HS-5 (cell line): ENCODE data around the gene C1orf56.
"Not testable (repeated sequence)": the region's sequence is repeated elsewhere in the genome, so short reads cannot be mapped to it uniquely, and the experiment has no call there.

ENCODE experiments used
- DNase-seq: peaks from one replicate; pipeline ENCODE4 v3.0.0-alpha.2; 2012; ENCODE audit warnings: low read depth

Gene C1orf56

DNA sequence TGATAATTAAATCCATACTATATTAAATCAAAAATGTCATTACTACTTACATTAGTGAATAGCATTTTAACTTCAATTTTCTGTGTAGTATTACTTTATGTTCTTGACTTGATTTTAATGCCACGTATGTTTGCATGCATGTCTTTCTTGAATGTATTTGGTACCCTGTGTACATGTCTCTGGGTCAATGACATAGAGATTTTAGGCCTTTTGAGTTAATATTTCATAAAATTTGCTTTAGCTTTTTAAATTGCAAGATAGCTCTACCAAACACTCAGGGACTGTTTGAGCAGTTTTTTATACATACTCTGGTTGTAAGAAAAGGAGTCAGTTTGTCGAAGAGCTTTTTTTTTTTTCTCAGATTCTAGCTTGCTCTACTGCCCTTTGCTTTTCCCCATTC lies 14.2 kb downstream of the C1orf56 start:
- no peak for DNase-seq

DNA sequence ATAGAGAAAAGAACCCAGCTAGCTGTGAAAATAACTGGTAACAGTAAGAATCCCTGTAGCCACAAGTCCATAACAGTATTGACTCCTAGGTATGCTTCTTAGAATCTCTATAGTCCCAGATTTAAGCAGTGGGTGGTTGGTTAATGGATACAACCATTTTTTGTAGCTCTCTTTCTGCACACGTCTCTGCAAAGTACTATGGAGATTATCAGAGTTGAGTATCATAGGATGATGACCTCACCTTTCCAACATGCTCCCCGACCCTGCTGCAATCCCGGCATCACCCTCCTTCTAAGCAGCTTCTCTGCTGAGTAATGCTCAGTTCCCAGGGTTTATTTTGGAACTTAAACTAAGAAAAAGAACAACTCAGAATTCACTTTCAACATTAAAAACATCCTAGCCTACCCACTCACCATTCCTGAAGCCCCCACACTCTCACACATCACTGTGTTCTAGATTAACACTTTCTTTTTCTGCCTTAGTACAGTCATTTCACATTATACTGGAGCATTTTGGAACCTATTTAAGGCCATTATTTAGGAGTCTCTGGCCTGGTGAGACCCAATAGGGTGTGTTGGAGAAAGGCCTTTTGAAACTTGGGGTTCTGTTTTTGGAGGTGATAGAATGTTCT lies 15.3 kb downstream of the C1orf56 start:
- DNase-seq = no peak

DNA sequence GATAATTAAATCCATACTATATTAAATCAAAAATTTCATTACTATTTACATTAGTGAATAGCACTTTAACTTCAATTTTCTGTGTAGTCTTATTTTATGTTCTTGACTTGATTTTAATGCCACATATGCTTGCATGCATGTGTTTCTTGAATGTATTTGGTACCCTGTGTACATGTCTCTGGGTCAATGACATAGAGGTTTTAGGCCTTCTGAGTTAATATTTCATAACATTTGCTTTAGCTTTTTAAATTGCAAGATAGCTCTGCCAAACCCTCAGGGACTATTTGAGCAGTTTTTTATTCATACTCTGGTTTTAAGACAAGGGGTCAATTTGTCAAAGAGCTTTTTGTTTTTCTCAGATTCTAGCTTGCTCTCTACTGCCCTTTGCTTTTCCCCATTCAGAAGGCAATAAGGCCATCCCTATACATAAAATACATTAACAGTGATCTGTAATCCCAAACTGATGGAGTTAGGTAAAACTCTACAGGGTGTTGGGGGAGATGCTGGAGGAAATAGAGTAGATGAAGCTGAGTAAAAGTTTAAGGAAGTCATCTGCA lies 17.6 kb downstream of the C1orf56 start:
- no peak for DNase-seq

DNA sequence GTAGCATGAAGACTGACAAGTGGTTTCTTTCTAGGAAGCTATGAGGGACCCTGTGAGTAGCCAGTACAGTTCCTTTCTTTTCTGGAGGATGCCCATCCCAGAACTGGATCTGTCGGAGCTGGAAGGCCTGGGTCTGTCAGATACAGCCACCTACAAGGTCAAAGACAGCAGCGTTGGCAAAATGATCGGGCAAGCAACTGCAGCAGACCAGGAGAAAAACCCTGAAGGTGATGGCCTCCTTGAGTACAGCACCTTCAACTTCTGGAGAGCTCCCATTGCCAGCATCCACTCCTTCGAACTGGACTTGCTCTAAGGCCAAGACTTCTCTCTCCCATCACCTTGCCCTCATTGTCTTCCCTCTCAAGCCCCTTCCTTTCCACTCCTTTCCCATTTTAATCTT lies 19.6 kb downstream of the C1orf56 start:
- no peak for DNase-seq

DNA sequence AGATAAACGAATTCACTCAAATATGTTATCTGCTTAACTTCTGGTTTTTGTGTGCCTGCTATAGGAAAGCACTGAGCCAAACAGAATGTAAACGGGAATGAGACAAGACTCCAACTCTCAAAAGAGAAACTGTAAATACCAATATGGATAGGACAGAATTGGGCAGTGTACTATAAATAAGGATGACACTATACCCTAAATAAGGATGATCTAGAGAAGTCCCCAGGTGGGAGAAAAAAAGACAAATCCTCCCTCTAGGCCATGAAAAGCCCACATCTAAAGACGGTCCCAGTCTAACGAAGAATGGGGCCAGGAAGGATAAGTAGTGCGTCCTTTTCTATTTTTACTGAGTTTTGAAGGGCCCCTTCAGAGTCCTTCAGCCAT lies 21.5 kb downstream of the C1orf56 start:
- DNase-seq = no peak

DNA sequence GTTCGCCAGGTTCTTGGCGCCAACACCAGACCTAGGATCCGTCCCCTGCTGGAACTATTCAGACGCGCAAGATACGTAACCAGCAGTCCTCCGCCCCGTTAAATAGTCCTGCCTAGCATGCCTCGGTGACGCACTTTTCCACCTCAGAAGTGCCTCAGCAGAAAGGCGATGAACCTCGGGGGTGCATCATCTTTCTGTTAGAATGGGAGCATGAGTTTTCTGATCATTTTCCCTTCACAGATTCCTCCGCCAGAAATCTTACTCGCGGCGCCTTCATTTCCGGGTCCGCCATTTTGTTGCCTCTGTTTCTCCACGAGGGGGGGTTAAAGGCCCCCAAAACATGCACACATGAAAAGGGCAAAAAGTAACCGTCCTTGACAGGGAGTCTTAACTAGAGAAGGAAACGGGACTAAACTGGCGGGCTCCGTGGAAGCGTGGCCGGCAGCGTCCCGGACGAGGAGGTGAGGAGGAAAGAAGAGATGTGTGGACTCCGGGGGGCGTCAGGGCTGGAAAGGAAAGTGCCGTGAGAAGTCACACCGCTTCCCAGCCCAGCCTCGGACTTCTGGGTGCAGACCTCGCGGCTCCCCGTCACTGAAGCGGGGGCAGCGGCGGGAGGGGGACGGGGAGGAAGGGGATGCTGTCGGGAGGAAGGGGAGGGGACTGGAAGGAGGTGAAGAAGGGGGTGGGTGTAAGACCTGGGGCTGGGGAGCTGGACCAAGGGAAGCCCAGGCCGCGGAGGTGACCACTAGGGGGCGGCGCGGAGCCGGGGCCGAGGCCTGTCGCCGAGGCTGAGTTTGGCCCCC lies 23.1 kb downstream of the C1orf56 start, which contains the start of gene GABPB2:
GABPB2 (plus strand) TSS at position 288 of the 803 bp plus-strand sequence. CDS start 17,429 bp downstream, outside the sequence.
- peak; percentile 96 for DNase-seq

DNA sequence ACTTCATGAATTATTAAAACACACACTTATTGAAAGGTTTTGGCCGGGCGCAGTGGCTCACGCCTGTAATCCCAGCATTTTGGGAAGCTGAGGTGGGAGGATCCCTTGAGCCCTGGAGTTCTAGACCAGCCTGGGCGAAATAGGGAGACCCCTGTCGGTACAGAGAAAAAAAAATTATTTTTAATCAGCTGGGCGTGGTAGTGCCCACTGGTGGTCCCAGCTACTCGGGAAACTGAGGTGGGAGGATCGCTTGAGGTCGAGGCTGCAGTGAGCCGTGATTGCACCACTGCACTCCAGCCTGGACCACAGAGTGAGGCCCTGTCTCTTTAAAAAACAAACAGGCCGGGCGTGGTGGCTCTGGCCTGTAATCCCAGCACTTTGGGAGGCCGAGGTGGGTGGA lies 24.7 kb downstream of the C1orf56 start:
- DNase-seq = no peak

DNA sequence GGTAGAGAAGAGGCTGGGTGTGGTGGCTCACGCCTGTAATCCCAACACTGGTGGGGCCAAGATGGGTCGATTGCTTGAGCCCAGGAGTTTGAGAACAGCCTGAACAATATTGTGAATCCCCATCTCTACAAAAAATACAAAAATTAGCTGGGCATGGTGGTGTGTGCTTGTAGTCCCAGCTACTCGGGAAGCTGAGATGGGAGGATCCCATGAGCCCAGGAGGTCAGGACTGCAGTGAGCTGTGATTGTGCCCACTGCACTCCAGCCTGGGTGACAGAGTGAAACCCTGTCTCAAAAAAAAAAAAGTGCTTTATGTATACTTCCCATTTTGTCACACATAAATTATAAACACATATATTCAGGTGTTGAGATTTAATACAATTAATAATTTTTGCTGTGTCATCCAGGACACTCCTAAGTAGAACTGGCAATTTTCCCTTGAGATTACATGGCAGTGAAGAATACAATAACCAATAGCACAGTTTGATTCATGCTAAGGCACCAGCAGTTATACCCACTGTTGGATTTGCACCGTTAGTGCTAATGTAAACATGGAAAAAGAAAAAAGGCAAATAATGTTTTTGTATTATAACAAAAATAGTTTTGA lies 38.5 kb downstream of the C1orf56 start:
- DNase-seq = no peak

DNA sequence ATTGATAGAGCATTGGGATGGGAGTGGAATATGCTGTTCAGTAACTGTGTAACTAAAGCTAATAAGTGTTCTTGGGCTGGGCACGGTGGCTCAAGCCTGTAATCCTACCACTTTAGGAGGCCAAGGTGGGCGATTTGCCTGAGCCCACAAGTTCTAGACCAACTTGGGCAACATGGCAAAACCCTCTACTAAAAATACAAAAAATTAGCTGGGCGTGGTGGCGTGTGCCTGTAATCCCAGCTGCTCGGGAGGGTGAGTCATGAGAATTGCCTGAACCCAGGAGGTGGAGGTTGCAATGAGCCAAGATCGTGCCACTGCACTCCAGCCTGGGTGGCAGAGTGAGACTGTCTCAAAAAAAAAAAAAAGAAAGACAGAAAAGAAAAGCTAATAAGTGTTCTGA lies 49.9 kb downstream of the C1orf56 start:
- not testable (repeated sequence) for DNase-seq

DNA sequence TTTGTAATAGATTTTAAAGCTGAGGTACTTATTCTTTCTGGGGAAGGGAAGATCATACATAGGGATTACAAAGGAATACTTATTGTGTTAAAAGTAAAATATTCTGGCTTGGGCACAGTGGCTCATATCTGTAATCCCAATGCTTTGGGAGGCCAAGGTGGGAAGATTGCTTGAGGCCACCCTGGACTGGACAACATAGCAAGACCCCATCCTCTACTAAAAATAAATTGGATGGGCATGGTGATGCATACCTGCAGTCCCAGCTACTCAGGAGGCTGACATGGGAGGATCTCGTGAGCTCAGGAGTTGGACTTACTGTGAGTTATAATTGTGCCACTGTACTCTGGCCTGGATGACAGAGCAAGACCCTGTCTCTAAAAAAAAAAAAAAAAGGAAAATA lies 50.6 kb downstream of the C1orf56 start:
- no peak for DNase-seq
